HEK293 (cell line): ENCODE measurements around the gene KANK4.

Experiments
- CTCF ChIP-seq: fragments of 450-650 bp; formaldehyde crosslinking; IDR thresholded peaks from 2 replicates; pipeline ENCODE4 v1.5.1; 2016; ENCODE audit warnings: missing biosample characterization, missing genetic modification characterization
- HIC1 ChIP-seq: fragments of 450-650 bp; formaldehyde crosslinking; IDR thresholded peaks from 2 replicates; pipeline ENCODE4 v1.5.1; 2016; ENCODE audit warnings: missing biosample characterization, missing genetic modification characterization
- KLF9 ChIP-seq: fragments of 450-650 bp; formaldehyde crosslinking; IDR thresholded peaks from 2 replicates; pipeline ENCODE4 v1.5.1; 2016; ENCODE audit warnings: missing biosample characterization, missing genetic modification characterization, low read depth
- PRDM2 ChIP-seq: fragments of 450-650 bp; formaldehyde crosslinking; IDR thresholded peaks from 2 replicates; pipeline ENCODE4 v1.5.1; 2016; ENCODE audit warnings: missing biosample characterization, missing genetic modification characterization, borderline replicate concordance
- PRDM4 ChIP-seq: fragments of 450-650 bp; formaldehyde crosslinking; IDR thresholded peaks from 2 replicates; pipeline ENCODE4 v1.5.1; 2017; ENCODE audit warnings: missing biosample characterization, missing genetic modification characterization
- ZBTB11 ChIP-seq: fragments of 450-650 bp; formaldehyde crosslinking; conservative IDR thresholded peaks from 2 replicates; pipeline ENCODE4 v1.5.1; 2016; ENCODE audit warnings: low read depth, missing biosample characterization, missing genetic modification characterization
- ZBTB17 ChIP-seq: fragments of 450-650 bp; formaldehyde crosslinking; IDR thresholded peaks from 2 replicates; pipeline ENCODE4 v1.5.1; 2016; ENCODE audit warnings: missing biosample characterization, missing genetic modification characterization
- ZBTB21 ChIP-seq: fragments of 450-650 bp; formaldehyde crosslinking; IDR thresholded peaks from 2 replicates; pipeline ENCODE4 v1.5.1; 2017; ENCODE audit warnings: missing biosample characterization, missing genetic modification characterization
- ZFP37 ChIP-seq: fragments of 450-650 bp; formaldehyde crosslinking; IDR thresholded peaks from 2 replicates; pipeline ENCODE4 v1.5.1; 2016; ENCODE audit warnings: missing biosample characterization, missing genetic modification characterization
- ZNF10 ChIP-seq: fragments of 450-650 bp; formaldehyde crosslinking; IDR thresholded peaks from 2 replicates; pipeline ENCODE4 v1.5.1; 2017; ENCODE audit warnings: missing biosample characterization, missing genetic modification characterization
- ZNF133 ChIP-seq: fragments of 450-650 bp; formaldehyde crosslinking; IDR thresholded peaks from 2 replicates; pipeline ENCODE4 v1.5.1; 2016; ENCODE audit warnings: missing biosample characterization, missing genetic modification characterization
- ZNF138 ChIP-seq: fragments of 450-650 bp; formaldehyde crosslinking; IDR thresholded peaks from 2 replicates; pipeline ENCODE4 v1.5.1; 2016; ENCODE audit warnings: missing biosample characterization, missing genetic modification characterization, borderline replicate concordance
- ZNF157 ChIP-seq: fragments of 450-650 bp; formaldehyde crosslinking; IDR thresholded peaks from 2 replicates; pipeline ENCODE4 v1.5.1; 2016; ENCODE audit warnings: missing biosample characterization, missing genetic modification characterization
- ZNF223 ChIP-seq: fragments of 450-650 bp; formaldehyde crosslinking; IDR thresholded peaks from 2 replicates; pipeline ENCODE4 v1.5.1; 2016; ENCODE audit warnings: missing biosample characterization, missing genetic modification characterization
- ZNF416 ChIP-seq: fragments of 450-650 bp; formaldehyde crosslinking; IDR thresholded peaks from 2 replicates; pipeline ENCODE4 v1.5.1; 2016; ENCODE audit warnings: missing biosample characterization, missing genetic modification characterization
- ZNF560 ChIP-seq: fragments of 450-650 bp; formaldehyde crosslinking; IDR thresholded peaks from 2 replicates; pipeline ENCODE4 v1.5.1; 2017; ENCODE audit warnings: missing biosample characterization, missing genetic modification characterization, borderline replicate concordance
- ZNF561 ChIP-seq: fragments of 450-650 bp; IDR thresholded peaks from 2 replicates; pipeline ENCODE4 v1.5.1; 2018; ENCODE audit warnings: missing biosample characterization, missing genetic modification characterization, borderline replicate concordance
- ZNF701 ChIP-seq: fragments of 450-650 bp; formaldehyde crosslinking; IDR thresholded peaks from 2 replicates; pipeline ENCODE4 v1.5.1; 2016; ENCODE audit warnings: missing biosample characterization, missing genetic modification characterization
- ZNF76 ChIP-seq: fragments of 450-650 bp; formaldehyde crosslinking; IDR thresholded peaks from 2 replicates; pipeline ENCODE4; 2016; ENCODE audit warnings: low read depth, missing biosample characterization, missing genetic modification characterization, borderline replicate concordance
- ZNF776 ChIP-seq: fragments of 450-650 bp; formaldehyde crosslinking; IDR thresholded peaks from 2 replicates; pipeline ENCODE4 v1.5.0; 2017; ENCODE audit warnings: missing biosample characterization, missing genetic modification characterization, borderline replicate concordance
- ZNF843 ChIP-seq: fragments of 450-650 bp; formaldehyde crosslinking; IDR thresholded peaks from 2 replicates; pipeline ENCODE4 v1.5.1; 2016; ENCODE audit warnings: missing biosample characterization, missing genetic modification characterization

KANK4 gene

GRCh38 chr1:62356257-62356835 lies 37.1 kb upstream of the KANK4 start (continued):
- TF ChIP-seq HIC1 = peak; percentile 69
- TF ChIP-seq ZNF10 = no peak; the same call in 1 of the 2 replicates
- TF ChIP-seq PRDM4 (tag by site-specific recombination) = no peak
- no peak for TF ChIP-seq ZNF776
- TF ChIP-seq ZBTB17 (tag by site-specific recombination) = no peak; the same call in 1 of the 2 replicates
- 0 out of 2 replicates have a peak, but pooled peaks have one; percentile 44 for TF ChIP-seq ZBTB21 (tag by site-specific recombination)
- no peak; the same call in 1 of the 2 replicates for TF ChIP-seq ZFP37 (tag by site-specific recombination)
- TF ChIP-seq ZNF561 (tag by site-specific recombination) = no peak
- TF ChIP-seq KLF9 (tag by site-specific recombination) = no peak; the same call in 1 of the 2 replicates
- TF ChIP-seq PRDM2 (tag by site-specific recombination) = no peak
- TF ChIP-seq ZNF133 (tag by site-specific recombination) = no peak
- no peak for TF ChIP-seq ZNF416 (tag by site-specific recombination)
- no peak for TF ChIP-seq ZNF223
- peak; percentile 89; the same call in 1 of the 2 replicates for TF ChIP-seq ZNF560 (tag by site-specific recombination)
- no peak for TF ChIP-seq ZNF138 (tag by site-specific recombination)
- TF ChIP-seq ZBTB11 = peak; percentile 71
- TF ChIP-seq ZNF76 (tag by site-specific recombination) = no peak
- no peak for TF ChIP-seq ZNF843
- 0 out of 2 replicates have a peak, but pooled peaks have one; percentile 30 for TF ChIP-seq ZNF157
- no peak for TF ChIP-seq ZNF701 (tag by site-specific recombination)
- no peak for TF ChIP-seq CTCF (tag by site-specific recombination)
